GM21515 (cell line): ENCODE results near the gene SPDL1.
A peak's percentile ranks its signal among the peaks of the same experiment; 100 is the strongest.

Source experiments
- ATAC-seq: cut with Tn5 transposase; IDR thresholded peaks from one replicate; pipeline ENCODE4 v1.9.1; 2021; ENCODE audit not compliant: unreplicated experiment

SPDL1 gene, protein sequence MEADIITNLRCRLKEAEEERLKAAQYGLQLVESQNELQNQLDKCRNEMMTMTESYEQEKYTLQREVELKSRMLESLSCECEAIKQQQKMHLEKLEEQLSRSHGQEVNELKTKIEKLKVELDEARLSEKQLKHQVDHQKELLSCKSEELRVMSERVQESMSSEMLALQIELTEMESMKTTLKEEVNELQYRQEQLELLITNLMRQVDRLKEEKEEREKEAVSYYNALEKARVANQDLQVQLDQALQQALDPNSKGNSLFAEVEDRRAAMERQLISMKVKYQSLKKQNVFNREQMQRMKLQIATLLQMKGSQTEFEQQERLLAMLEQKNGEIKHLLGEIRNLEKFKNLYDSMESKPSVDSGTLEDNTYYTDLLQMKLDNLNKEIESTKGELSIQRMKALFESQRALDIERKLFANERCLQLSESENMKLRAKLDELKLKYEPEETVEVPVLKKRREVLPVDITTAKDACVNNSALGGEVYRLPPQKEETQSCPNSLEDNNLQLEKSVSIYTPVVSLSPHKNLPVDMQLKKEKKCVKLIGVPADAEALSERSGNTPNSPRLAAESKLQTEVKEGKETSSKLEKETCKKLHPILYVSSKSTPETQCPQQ

DNA sequence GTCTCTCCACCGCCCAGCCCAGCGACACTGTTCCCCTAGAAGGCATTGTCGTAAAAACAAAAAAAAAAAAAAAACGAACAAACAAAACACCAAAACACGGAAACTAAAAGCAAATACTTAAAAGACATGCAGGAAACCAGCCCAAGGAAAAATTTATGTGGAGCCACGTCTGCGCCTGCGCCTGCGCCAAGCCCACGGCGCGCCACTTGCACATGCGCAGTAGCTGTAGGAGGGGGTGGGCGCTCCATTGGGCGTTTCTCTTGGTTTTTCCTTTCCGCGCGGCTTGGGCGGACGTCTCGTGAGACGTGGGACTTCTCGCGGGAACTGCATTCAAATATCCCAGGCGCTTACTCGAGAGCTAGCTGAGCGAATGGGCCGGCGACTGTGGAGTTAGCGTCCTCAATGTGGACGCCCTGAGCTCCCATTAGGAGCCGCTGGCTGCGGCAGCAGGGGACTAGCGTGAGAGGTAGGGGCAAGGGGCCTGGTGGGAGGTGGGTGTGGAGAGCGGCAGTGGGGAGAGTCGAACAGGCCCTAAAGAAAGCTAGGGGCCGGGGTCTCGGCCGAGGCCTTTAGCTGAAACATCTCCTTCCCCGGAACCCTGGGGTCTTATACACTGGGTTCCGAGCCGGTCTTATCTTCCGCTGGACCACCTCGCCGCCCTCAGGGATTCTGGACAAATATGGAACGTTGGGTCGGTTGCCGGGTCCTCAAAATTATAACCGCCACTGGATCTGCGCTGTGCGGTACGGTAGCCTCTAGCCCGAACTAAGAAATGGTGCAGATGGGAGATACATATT lies at the start of gene SPDL1:
Gene SPDL1, plus strand, starts transcription at position 350 of the 797 bp plus-strand sequence. CDS start 4,644 bp downstream, outside the sequence.
- peak; percentile 92 for ATAC-seq

DNA sequence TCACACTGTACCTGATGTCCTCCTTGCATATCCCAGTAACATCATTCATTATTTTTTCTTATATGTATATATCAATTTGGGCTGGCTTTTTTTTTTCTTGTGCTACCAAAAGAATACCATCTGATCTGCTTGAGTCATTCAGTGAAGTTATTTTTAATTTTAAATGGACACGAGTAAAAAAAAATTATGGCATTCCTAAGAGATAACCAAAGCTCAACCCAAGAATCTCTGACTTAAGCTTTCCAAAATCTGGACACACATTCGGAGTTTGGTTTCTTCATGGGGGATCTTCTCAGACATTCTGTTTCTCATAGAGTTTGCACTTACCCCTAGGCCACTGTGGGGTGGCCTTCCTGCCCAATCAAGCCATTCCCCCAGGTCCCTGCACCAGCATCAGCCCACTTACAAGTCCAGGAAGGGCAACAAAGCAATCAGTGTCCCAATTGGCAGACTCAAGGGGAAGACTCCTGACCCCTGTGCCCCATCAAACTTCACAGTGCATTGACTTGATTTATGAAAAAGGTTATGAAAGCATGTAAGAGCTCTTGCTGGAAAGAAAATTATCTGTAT lies 49.2 kb upstream of the SPDL1 start:
- no peak for ATAC-seq

DNA sequence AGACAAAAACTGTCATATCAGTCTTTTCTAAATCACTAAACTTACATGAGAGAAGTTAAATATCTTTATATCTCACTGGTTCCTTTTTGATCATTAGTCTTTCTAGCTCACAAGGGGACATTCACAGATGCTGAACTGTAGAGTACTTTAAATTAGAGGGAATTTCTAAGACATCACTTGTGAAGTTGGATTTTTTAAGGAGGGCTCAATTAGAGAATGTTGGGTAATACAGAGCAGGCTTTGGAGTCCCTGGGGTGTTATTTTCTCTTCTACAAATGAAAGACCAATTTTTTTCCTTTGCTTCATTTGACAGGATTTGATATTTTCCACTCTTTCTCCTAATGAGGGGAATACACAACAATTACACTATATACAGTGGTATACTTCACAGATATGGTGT lies 48.6 kb upstream of the SPDL1 start:
- ATAC-seq, result no peak

DNA sequence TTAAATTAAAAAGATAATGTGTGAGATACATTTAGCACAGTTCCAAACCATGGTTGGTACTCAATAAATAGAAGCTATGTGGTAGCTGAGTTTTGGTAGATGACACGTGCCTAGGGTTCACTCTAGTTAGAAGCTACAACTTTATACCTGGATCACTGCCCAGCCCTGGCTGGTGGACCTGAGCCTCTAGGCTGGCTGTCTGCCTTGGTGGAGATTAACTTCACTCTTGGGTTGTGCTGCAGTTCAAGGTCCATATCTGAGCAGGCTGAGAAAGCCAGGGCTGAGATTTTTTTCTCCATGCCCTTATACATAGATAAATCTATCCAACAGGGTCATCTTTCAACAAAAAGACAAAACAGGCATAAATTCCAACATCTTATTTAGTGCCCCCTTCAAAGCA lies 44.6 kb upstream of the SPDL1 start:
- no peak for ATAC-seq

DNA sequence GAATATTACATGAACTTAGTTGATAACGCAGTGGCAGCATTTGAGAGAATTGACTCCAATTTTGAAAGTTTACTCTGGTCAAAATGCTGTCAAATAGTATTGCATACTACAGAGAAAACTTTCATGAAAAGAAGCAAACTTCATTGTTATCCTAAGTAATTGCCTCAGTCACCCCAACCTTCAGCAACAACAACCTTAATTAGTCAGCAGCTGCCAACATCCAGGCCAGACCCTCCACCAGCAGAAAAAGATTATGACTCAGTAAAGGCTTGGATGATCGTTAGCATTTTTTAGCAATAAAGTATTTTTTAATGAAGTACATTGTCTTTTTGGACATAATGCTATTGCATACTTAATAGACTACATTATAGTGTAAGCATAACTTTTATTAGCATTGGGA lies 40.8 kb upstream of the SPDL1 start:
- no peak for ATAC-seq

DNA sequence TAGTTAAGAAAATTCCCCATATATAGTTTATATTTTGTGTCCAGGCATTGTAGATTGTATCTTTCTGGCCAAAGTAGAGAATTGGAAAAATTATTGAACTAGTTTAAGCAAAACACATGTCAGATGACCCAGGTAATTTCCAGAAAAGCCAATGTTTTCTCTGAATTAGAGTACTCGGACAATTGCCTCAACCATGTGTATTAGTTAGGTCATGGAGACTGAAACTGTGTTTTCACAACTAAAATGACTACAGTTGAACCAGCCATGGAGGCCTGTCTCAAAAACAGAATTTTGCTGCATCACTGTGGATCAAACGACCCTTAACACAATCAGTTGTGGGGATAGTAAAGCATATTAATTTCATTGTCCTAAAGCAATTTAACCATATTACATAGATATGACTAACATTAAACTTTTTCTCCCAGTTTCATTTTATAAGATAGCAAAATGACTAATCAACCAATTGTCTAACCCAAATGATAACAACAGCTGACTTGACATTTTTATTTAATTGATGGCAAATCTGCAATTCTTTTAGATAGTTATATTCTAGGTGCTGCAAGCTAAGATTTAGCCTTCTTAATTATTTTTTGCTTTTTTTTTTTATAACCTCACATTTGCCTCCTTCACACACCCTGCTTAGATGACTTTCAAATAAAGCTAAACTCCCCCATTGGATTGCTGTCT lies 39.2 kb upstream of the SPDL1 start:
- ATAC-seq, result no peak

DNA sequence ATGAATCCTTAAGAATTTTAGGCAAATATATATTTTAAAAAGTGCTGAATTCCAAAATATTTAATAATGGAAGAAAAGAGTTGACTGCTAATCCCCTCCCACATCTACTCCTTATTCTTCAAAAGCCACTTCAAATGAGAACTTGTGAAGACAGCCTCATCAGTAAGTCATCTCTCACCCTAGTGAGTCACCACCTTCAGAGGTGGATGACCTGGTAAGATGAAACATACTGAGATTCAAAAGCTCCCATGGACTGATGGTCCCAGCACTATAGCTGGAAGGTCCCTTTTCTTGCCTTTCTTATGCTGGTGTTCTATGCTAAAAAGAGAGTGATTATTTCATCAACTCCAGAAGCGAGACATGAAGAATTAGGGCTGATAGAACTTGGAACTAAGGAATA lies 37.8 kb upstream of the SPDL1 start:
- no peak for ATAC-seq

DNA sequence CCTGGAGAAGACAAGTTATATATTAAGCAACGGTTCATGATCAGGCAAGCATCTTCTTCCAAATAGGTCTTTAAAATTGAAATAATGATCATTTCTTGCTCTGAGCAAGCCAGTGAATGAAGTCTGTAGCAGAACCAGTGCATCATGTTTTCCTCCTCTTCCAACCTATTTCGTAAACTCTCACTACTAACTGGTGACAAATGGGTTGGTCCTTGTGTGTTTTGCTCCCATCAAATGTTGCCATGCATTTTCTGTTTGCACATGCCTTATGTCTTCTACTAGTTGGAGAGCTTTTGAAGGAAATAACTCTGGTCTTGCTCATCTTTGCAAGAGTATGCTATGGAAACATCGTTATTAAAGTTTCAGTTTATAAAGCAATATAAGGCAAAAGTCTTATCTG lies 37.2 kb upstream of the SPDL1 start:
- ATAC-seq, result no peak

DNA sequence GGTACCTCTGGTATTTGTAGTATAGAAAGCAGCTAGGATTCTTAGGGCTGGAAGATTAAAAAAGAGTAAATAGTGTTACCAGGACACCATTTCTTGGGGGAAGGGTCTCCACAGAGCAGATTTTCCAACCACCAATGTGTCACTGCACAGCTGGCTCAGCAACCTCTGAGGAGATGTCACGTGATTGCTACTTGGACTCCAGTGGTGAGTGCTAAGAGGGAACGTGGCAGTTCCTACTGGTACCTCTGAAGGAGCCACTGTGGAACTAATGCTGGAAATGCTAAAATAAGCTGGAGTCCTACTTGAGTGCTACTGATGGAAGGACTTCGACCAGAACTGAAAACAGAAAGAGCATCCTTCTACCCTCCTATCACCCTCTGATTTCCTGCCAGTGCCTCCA lies 36.1 kb upstream of the SPDL1 start:
- ATAC-seq, result no peak

DNA sequence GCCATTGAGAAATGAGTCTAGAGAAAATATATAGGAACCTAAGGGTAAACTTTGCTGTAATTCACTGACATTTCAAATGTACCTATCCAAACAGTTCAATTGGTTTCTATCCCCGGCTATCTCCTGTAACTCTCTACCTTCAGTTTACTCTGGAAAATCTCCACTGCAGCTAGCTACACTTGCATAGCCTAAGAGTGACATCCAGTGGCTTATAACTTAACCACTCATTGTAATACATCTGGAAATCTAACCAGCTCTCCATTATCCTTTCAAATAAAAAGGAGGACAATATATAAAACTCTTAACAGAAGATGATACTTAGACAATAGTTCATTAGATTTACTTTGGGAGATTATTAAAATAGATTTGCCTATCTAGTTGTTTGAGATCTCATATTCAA lies 35.3 kb upstream of the SPDL1 start:
- ATAC-seq, result no peak

DNA sequence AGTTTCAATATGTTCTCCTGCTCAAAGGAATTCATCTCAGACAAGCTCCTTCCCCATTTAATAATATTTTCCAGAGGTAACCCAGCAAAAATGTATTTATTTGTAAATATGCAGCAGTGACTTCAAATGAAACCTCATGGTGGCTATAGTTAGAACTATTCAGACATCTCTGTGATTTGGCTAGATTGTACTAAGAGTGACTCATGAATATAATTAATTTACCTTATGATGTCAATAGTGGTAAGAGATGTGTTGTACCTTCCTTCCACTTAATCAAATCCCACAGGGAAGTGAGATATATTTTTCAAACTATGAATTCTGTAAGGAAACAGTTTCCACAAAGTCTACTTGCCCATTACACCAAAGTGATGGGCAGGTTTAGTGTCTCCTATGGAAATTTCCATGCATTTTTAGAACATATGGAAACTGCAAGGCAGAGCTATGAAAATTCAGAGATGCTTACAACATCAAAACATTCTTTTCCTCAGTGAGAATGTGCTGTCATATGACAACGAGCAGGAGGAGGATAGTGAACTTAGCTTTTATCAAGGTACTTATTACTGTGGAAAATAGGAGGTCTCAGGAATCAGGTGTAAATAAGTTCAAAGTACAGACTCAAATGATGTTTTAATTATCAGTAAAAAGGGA lies 34.0 kb upstream of the SPDL1 start:
- no peak for ATAC-seq

DNA sequence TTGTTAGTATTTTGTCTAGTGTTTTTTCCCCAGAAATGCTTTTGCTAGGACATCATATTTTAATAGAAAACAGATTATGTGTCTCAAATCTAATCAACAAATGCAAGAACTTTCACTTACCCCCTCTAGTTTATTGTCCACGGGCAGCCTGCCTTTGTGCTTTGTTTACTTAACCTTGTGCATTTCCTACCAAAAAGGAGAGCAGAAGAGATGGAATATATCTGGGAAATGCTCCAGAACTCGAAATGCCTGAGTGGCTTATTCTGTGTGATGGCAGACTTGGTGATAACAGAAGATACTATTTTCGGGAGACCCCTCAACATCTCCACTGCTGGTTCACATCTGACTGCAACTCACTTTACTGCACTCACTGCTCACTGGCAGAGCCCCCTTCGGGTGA lies 33.3 kb upstream of the SPDL1 start:
- ATAC-seq, result no peak

DNA sequence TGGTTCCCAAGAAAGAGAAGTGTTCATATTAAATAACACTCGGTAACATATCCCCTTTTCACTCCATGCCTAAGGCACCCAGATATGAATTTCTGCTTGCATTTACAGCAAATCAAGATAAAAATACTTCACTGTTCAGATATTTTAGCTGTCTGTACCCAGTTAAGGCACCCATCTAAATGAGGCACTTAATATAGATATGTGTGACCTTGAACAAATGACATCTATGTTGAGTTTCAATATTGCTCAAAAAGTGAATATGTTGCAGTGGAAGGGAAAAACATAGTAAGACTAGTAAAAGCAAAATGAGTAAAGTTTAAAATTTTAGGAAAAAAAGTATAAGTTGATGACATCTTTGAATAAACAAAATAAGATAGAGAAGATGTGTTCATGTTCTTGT lies 32.4 kb upstream of the SPDL1 start:
- ATAC-seq, result no peak

DNA sequence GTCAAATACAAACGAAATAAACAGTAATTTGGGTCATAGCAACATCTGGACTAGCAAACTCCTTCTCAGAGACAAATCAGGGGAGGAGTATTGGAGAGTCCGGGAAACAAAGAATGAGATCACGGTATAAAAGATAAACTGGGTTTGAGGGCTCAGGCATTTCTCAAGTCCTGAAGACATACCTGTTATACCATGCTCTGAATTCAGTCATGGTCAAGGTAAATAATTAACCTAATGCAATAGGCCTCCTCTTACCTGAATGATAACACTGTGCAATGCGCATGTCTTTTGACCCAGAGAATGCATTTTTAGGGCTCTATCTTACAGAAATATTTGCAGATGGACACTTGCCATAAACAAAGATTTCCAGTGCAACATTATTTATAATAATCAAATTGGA lies 31.9 kb upstream of the SPDL1 start:
- no peak for ATAC-seq

DNA sequence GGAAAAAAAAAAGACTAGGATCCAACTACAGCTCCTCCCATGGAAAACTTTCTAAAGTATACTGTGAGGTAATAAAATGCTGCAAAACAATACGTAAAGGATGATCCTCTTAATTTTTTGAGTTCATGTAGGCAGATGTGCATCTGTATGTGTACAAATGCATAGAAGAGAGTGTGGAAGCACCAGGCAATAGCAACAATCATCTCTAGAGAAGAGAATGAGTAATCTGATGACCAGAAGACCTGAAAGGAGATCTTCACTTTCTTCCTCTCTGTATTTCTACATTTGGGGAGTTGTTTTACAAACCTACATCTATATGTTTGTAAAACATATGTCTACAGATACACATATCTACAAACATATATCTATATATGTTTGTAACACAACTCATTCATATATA lies 29.3 kb upstream of the SPDL1 start:
- ATAC-seq, result no peak

DNA sequence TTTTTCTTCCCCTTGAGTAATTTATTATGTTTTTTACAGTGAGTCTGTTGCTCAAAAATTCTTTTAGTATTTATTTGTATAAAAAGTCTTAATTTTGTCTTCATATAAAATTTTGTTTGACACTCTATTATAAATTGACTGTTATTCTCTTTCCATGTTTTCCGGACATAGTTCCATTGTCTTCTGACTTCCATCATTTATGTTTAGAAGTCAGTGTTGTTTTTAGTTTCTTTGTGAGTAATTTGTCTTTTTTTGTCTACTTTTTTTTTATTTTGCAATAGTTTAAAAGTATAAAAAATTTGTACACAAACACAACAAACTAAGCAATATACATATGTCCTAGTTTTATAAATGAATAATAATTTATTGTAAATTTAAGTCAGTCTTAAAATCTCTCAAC lies 25.7 kb upstream of the SPDL1 start:
- no peak for ATAC-seq

DNA sequence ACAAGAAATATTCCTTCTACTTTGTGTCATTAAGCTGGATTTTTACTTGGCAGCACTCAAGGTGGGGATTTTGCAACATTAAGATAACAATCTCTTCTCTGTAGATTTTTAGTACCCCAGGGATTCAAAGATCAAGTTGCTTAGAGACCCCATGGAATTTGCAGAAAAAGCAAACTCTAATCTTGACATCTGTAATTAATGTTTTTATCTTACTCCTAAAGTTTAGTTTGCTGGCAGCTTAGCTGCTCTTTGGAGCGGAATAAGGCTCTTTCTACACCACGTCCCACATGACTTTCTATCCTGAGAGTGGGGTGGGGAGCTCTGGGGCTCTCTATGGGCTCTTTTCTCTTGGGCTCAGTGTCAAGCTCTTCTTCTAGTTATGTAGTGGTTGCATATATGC lies 21.7 kb upstream of the SPDL1 start:
- ATAC-seq, result no peak

DNA sequence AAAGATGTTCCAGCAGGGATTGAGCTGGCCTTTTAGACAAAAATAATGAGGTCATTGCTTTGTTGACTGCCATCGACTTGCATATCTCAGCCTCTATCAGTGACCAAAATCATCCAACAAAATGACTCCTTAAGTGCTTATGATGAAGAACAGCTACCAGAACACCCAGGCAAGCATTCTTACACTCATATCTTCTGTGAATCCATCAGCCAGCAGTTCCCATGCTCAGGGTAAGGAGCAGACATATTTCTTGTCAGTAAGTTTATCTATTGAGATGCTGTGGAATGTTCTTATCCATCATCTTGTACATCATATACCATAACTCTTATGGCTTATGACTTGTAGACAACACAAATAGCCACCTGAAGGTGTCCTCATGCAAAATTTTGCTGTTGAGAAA lies 20.2 kb upstream of the SPDL1 start:
- no peak for ATAC-seq

DNA sequence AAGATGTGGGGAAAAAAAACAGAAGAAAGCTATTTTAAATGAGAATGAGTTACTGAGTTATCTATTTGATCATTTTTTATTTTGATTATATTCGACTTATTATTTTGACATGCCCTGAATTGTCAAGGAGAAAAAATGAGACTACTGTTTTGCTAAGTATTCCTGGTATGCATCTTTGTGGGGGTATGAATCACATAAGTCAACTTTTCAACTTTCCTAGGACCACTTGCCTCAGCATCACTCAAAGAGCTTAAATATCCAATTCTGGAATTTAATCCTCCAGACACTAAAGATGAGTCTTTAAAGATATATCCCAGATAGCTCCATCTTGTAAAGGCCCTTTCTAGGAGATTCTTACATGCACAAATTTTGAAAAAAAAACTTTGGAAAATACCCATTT lies 17.4 kb upstream of the SPDL1 start:
- no peak for ATAC-seq

DNA sequence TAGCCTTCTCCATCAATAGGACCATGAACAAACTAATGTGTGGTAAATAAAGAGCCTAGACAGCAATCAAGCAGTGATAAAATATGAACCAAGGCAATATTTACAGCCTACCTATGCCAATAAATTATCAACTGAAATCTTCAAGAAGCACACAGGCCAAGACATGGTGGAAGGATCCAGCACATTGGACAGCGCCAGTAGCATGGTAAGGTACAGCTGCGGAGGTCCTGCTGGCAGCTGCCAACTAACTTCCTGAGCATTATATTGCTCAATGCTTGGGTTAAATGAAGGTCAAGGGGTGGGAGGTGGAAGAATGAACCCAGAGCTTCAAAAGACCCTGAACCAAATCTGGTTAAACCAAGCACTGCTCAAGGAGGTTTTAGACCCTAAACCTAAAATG lies 16.5 kb upstream of the SPDL1 start:
- no peak for ATAC-seq

DNA sequence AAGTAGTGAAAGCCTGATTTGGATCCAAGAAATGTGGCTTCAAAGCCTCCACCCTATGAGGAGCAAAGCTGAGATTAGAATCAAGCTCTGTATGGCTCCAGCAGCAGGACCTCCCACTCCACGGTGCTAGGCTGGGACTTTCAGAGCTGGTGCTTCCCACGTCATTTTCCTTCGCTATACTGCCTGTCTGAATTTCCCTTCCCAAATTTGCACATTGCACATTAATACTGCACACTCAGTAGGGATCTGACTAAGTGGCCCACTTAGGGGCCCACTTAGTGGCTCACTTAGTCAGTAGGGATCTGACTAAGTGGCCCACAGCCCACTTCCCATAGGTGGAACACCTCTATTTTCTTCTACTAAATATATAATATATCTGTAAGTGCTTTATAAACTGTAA lies 14.1 kb upstream of the SPDL1 start:
- no peak for ATAC-seq
